ENCODE measurements around the gene BCAP31. TPM values are rescaled to one million over a fixed set of nuclear protein-coding genes. Genes with fewer than 3 reads are reported as not detected.
A peak's percentile ranks its signal among the peaks of the same experiment; 100 is the strongest.

BCAP31 gene
- total RNA-seq, 4 donors from 2014 or later = 76.1 to 125 (median 104) TPM

DNA sequence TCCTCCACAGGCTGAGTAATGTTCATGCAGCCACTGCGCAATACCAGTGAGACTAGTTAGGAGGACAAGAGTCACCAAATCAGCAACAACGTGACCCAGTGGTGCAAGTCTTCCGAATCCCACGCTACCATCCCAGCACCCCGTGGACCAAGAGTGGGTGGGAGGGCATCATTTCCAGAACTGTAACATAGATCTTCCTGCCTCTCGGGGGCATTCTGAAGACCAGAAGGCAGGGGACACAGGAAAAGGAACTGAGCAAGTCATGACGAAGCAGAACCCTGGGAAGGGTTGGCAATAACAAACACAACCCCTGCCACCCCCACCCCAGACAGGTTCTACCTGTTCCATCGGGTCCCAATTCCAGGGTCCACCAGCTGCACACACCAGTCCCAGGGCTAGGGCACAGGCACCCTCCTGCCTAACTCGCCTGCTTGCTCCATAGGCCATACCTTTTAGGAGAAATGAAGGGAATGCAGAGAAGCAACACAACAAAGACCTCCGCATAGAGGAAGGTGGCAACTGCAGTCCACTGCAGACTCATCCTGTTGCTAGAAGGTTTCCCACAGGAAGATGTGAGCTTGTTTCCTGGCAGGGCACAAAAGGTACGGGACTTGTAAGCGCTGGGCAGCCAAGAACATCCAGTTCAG is 1.4 kb downstream of the BCAP31 start:
- WGBS, 2 donors (ENCODE audit: low coverage in 1 of 2) = 67 to 87% methylated on average over 3 of the region's 12 CpGs
- H3K4me3 ChIP-seq = peak overlapping the region; percentile 76 to 81
- no peak for ATAC-seq
- H3K4me1 ChIP-seq = peaks cover 0 to 46% (median 29%) of the 10 kb centered on the region in 3 donors
- no peaks in the 10 kb centered on the region for H3K9me3 ChIP-seq
- H3K36me3 ChIP-seq = peaks cover 0 to 33% of the 10 kb centered on the region in 2 donors
- TF ChIP-seq CTCF (IDR thresholded peaks at IDR 0.05) = no peak
- no peak for TF ChIP-seq POLR2A (IDR thresholded peaks at IDR 0.05)
- TF ChIP-seq POLR2AphosphoS5 (IDR thresholded peaks at IDR 0.05) = no peak
- TF ChIP-seq EP300 (IDR thresholded peaks at IDR 0.05) = no peak
- H3K27me3 ChIP-seq = no peaks in the 10 kb centered on the region
- peak overlapping the region; percentile 80 to 91 (median 87) for H3K27ac ChIP-seq

- Histone ChIP-seq H3K9me3 (no peaks in the 10 kb centered on the region), H3K27me3 (no peaks in the 10 kb centered on the region), H3K27ac (no peak overlapping the region), H3K4me3 (no peak overlapping the region), H3K4me1 (peaks cover 0 to 15% (median 6%) of the 10 kb centered on the region in 3 donors), H3K36me3 (peaks cover 0 to 50% of the 10 kb centered on the region in 2 donors)
- no peak for TF ChIP-seq POLR2AphosphoS5 (IDR thresholded peaks at IDR 0.05)
- TF ChIP-seq POLR2A (IDR thresholded peaks at IDR 0.05) = no peak
- no peak for TF ChIP-seq EP300 (IDR thresholded peaks at IDR 0.05)
- no peak for TF ChIP-seq CTCF (IDR thresholded peaks at IDR 0.05)
- 80% methylated on average over 1 of the region's 2 CpGs; no CpG with 5 or more reads in 1 of the 2 donors for WGBS, 2 donors (ENCODE audit: low coverage in 1 of 2)
- no peak for ATAC-seq
These were observed 4.5 kb downstream of the BCAP31 start for GRCh38 chrX:153719701-153720100.

- WGBS, 2 donors (ENCODE audit: low coverage in 1 of 2) = 67% methylated on average over 1 of the region's 2 CpGs; no CpG with 5 or more reads in 1 of the 2 donors
- no peak for ATAC-seq
- H3K4me3 ChIP-seq = no peak overlapping the region
- no peaks in the 10 kb centered on the region for H3K27me3 ChIP-seq
- H3K27ac ChIP-seq = no peak overlapping the region
- peaks cover 0 to 55% of the 10 kb centered on the region in 2 donors for H3K36me3 ChIP-seq
- H3K9me3 ChIP-seq = no peaks in the 10 kb centered on the region
- TF ChIP-seq CTCF (IDR thresholded peaks at IDR 0.05) (no peak), POLR2A (IDR thresholded peaks at IDR 0.05) (no peak), EP300 (IDR thresholded peaks at IDR 0.05) (no peak), POLR2AphosphoS5 (IDR thresholded peaks at IDR 0.05) (no peak)
- peaks cover 0 to 15% (median 6%) of the 10 kb centered on the region in 3 donors for H3K4me1 ChIP-seq
These were observed 4.9 kb downstream of the BCAP31 start for GRCh38 chrX:153719238-153719637.

DNA sequence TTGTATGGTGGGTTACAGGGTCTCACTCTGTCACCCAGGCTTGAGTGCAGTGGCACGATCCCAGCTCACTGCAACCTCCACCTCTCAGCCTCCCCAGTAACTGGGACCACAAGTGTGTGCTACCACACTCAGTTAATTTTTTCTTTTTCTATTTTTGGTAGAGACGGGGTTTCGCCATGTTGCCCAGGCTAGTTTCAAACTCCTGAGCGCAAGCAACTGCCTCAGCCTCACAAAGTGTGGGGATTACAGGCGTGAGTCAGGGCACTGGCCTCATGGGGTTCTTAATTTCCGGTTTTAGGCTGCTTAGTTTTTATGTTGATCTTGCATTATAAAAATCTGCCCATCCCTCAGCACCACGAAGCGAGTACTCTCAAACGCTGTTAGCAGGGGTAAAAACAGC is 6.7 kb downstream of the BCAP31 start:
- H3K27me3 ChIP-seq = no peaks in the 10 kb centered on the region
- WGBS, 2 donors (ENCODE audit: low coverage in 1 of 2) = 86 to 87% methylated on average over 5 of the region's 9 CpGs
- no peak for ATAC-seq
- no peak for TF ChIP-seq EP300 (IDR thresholded peaks at IDR 0.05)
- TF ChIP-seq POLR2AphosphoS5 (IDR thresholded peaks at IDR 0.05) = no peak
- no peak for TF ChIP-seq POLR2A (IDR thresholded peaks at IDR 0.05)
- no peak for TF ChIP-seq CTCF (IDR thresholded peaks at IDR 0.05)
- H3K36me3 ChIP-seq = peaks cover 0 to 71% of the 10 kb centered on the region in 2 donors
- no peak overlapping the region for H3K4me3 ChIP-seq
- no peak overlapping the region for H3K27ac ChIP-seq
- H3K9me3 ChIP-seq = no peaks in the 10 kb centered on the region
- H3K4me1 ChIP-seq = peaks cover 0 to 6% (median 3%) of the 10 kb centered on the region in 3 donors

DNA sequence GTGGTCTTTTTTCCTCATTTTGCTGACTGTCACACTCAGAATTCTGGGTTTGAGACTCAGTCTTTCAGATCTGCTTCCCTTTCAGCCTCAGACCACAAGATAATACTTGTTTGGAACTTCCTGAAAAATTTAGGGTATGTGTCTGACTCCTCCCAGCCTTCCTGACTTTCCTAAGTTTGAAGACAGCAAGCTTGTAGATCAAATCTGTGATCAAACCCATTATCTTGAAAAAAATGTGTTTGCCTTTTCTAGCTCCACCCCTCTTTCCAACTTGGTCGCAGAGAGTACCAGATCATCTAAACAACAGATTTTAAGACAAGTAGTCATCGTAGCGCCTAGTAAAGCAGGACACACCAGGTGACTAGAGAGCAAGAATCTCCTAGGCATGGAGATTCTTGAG is 9.9 kb downstream of the BCAP31 start:
- Histone ChIP-seq H3K36me3 (peaks cover 0 to 75% of the 10 kb centered on the region in 2 donors), H3K4me3 (no peak overlapping the region), H3K27ac (no peak overlapping the region), H3K27me3 (no peaks in the 10 kb centered on the region), H3K9me3 (no peaks in the 10 kb centered on the region), H3K4me1 (no peaks in the 10 kb centered on the region)
- no peak for ATAC-seq
- 72% methylated on average over 3 of the region's 3 CpGs; no CpG with 5 or more reads in 1 of the 2 donors for WGBS, 2 donors (ENCODE audit: low coverage in 1 of 2)
- TF ChIP-seq POLR2AphosphoS5 (IDR thresholded peaks at IDR 0.05) = no peak
- no peak for TF ChIP-seq EP300 (IDR thresholded peaks at IDR 0.05)

Measured in gastroesophageal sphincter (tissue), 4 donors.